A204.1 (cell line): ENCODE data around the gene CMTM3.
"Not testable (repeated sequence)": the region's sequence is repeated elsewhere in the genome, so short reads cannot be mapped to it uniquely, and the experiment has no call there.

ENCODE experiments used
- FAIRE-seq: peaks from 2 replicates; lab custom pipeline; 2012; peaks lifted over from hg19 to GRCh38; lab: Jason Lieb, UNC

CMTM3 gene

GRCh38 chr16:66610111-66610820, 5.8 kb downstream of the CMTM3 start:
- no peak for FAIRE-seq

- FAIRE-seq = not testable (repeated sequence)
These were observed 7.4 kb downstream of the CMTM3 start for GRCh38 chr16:66611911-66612310.

- no peak for FAIRE-seq
These were observed 7.9 kb downstream of the CMTM3 start for GRCh38 chr16:66612422-66612821.

GRCh38 chr16:66614161-66614802, 9.8 kb downstream of the CMTM3 start:
- no peak for FAIRE-seq

GRCh38 chr16:66616169-66616568, 11.7 kb downstream of the CMTM3 start:
- FAIRE-seq = no peak

GRCh38 chr16:66616592-66616991, 12.1 kb downstream of the CMTM3 start:
- FAIRE-seq = no peak

GRCh38 chr16:66617010-66617434, 12.5 kb downstream of the CMTM3 start:
- FAIRE-seq = no peak

GRCh38 chr16:66617728-66618127, 13.2 kb downstream of the CMTM3 start:
- no peak for FAIRE-seq

- no peak for FAIRE-seq
These were observed 14.3 kb downstream of the CMTM3 start for GRCh38 chr16:66618588-66619375.

- no peak for FAIRE-seq
These were observed 15.3 kb downstream of the CMTM3 start for GRCh38 chr16:66619534-66620428.

- FAIRE-seq = no peak
These were observed 15.9 kb downstream of the CMTM3 start for GRCh38 chr16:66620429-66620795.

GRCh38 chr16:66621973-66622372, 17.5 kb downstream of the CMTM3 start:
- no peak for FAIRE-seq

GRCh38 chr16:66622863-66623262, 18.4 kb downstream of the CMTM3 start:
- FAIRE-seq = no peak

GRCh38 chr16:66623755-66624154, 19.3 kb downstream of the CMTM3 start:
- FAIRE-seq = no peak

- not testable (repeated sequence) for FAIRE-seq
These were observed 23.3 kb downstream of the CMTM3 start for GRCh38 chr16:66627611-66628378.

- no peak for FAIRE-seq
These were observed 25.4 kb downstream of the CMTM3 start for GRCh38 chr16:66629856-66630255.

- not testable (repeated sequence) for FAIRE-seq
These were observed 26.2 kb downstream of the CMTM3 start for GRCh38 chr16:66630561-66631260.

GRCh38 chr16:66631558-66631957, 27.1 kb downstream of the CMTM3 start:
- not testable (repeated sequence) for FAIRE-seq

- no peak for FAIRE-seq
These were observed 30.2 kb downstream of the CMTM3 start for GRCh38 chr16:66634527-66635196.

- FAIRE-seq = no peak
These were observed 30.9 kb downstream of the CMTM3 start for GRCh38 chr16:66635406-66635805.
